Keratinocyte (primary cell): Measurements from ENCODE around the gene ARFGEF3. TPM values are rescaled to one million over a fixed set of nuclear protein-coding genes. Genes with fewer than 3 reads are reported as not detected.

Experiments used
- DNase-seq: peaks from one replicate; pipeline ENCODE4 v3.0.0-alpha.2; 2011; ENCODE audit warnings: low read depth, missing footprints, low spot score
- FAIRE-seq: peaks from 2 replicates; lab custom pipeline; 2011; peaks lifted over from hg19 to GRCh38; lab: Jason Lieb, UNC
- H2AFZ ChIP-seq: 2 replicates; pipeline ENCODE4 v1.6.0; 2012; ENCODE audit warnings: low read length, control low read depth, inconsistent platforms; ENCODE audit not compliant: control insufficient read depth
- H3K27ac ChIP-seq: 2 replicates; pipeline ENCODE4 v1.5.1; 2011; ENCODE audit warnings: low read length; ENCODE audit not compliant: control insufficient read depth, insufficient read depth
- H3K27me3 ChIP-seq: 3 replicates; pipeline ENCODE4 v1.6.0; 2011; ENCODE audit warnings: low read length; ENCODE audit not compliant: control insufficient read depth, insufficient read depth; ENCODE audit errors: extremely low read depth
- H3K36me3 ChIP-seq, 2 experiments: 2 replicates in 1 of 2; 3 replicates in 1 of 2; pipeline ENCODE4 v1.5.1; 2011; ENCODE audit warnings: low read length in 2 of 2, mild to moderate bottlenecking in 1 of 2; ENCODE audit not compliant: control insufficient read depth in 2 of 2, insufficient read depth in 2 of 2; ENCODE audit errors: extremely low read depth in 1 of 2
- H3K4me1 ChIP-seq: 3 replicates; pipeline ENCODE4 v1.5.1; 2011; ENCODE audit warnings: low read length; ENCODE audit not compliant: control insufficient read depth, insufficient read depth; ENCODE audit errors: extremely low read depth
- H3K4me2 ChIP-seq: 3 replicates; pipeline ENCODE4 v1.6.0; 2011; ENCODE audit warnings: low read depth, low read length; ENCODE audit not compliant: control insufficient read depth, insufficient read depth; ENCODE audit errors: extremely low read depth
- H3K4me3 ChIP-seq, 3 experiments: fragments of 200-600 bp in 1 of 3; sonication (generic) in 1 of 3; 2 replicates in 2 of 3; 3 replicates in 1 of 3; pipeline ENCODE4 v1.5.1; 2011 to 2016; ENCODE audit warnings: low read length in 3 of 3, mild to moderate bottlenecking in 3 of 3, control low read depth in 2 of 3, inconsistent platforms in 1 of 3, low read depth in 1 of 3, mixed read lengths in 1 of 3, mixed run types in 1 of 3, moderate library complexity in 1 of 3; ENCODE audit not compliant: control insufficient read depth in 2 of 3, insufficient read depth in 2 of 3; ENCODE audit errors: extremely low read depth in 1 of 3
- H3K79me2 ChIP-seq: 2 replicates; pipeline ENCODE4 v1.6.0; 2012; ENCODE audit warnings: low read length; ENCODE audit not compliant: control insufficient read depth, insufficient read depth
- H3K9ac ChIP-seq: 3 replicates; pipeline ENCODE4 v1.6.0; 2011; ENCODE audit warnings: low read length; ENCODE audit not compliant: control insufficient read depth, insufficient read depth; ENCODE audit errors: extremely low read depth
- H3K9me1 ChIP-seq: 3 replicates; pipeline ENCODE4 v1.6.0; 2011; ENCODE audit warnings: low read length; ENCODE audit not compliant: control insufficient read depth, insufficient read depth; ENCODE audit errors: extremely low read depth
- H3K9me3 ChIP-seq: 2 replicates; pipeline ENCODE4 v1.5.1; 2012; ENCODE audit warnings: low read depth, low read length; ENCODE audit not compliant: control insufficient read depth
- H4K20me1 ChIP-seq: 3 replicates; pipeline ENCODE4 v1.6.0; 2011; ENCODE audit warnings: low read length; ENCODE audit not compliant: control insufficient read depth, insufficient read depth; ENCODE audit errors: extremely low read depth
- EZH2 ChIP-seq: IDR thresholded peaks from one replicate; pipeline ENCODE4 v1.6.1; 2012; ENCODE audit warnings: inconsistent platforms, mild to moderate bottlenecking, low read length, moderate library complexity
- dilution Hi-C: fragments of 300-500 bp; cut with MboI; formaldehyde crosslinking; loops from one replicate; pipeline ENCODE4 v1.7.0; 2020; ENCODE audit warnings: low sequenced_read_pairs; ENCODE audit not compliant: extremely low pct_ligation_motif_present
- polyA plus RNA-seq, 5 experiments: library from polyadenylated mRNA; depleted of rRNA in 3 of 5; stranded (reverse) in 3 of 5; stranded (forward) in 1 of 5; unstranded in 1 of 5; fragments of >200 nt; gene quantifications; 1 replicate in 1 of 5; 2 replicates in 3 of 5; 3 replicates in 1 of 5; pipeline versions ENCODE4 v1.2.1 to v1.2.3, GENCODE V29; 2011 to 2012; ENCODE audit warnings: missing spikeins in 2 of 5, low read depth in 1 of 5, low replicate concordance in 1 of 5
- TF ChIP-seq, protein P1 (sequence below), 3 experiments: IDR thresholded peaks in 1 of 3; conservative IDR thresholded peaks in 1 of 3; optimal IDR thresholded peaks in 1 of 3; 2 replicates in 2 of 3; 3 replicates in 1 of 3; pipeline versions ENCODE3 to v1.5.1; 2011; ENCODE audit warnings: low read length in 3 of 3, mild to moderate bottlenecking in 3 of 3, moderate library complexity in 2 of 3, control low read depth in 1 of 3, inconsistent platforms in 1 of 3; ENCODE audit not compliant: insufficient read depth in 2 of 3; ENCODE audit errors: extremely low read depth in 1 of 3

ARFGEF3 gene
- polyA plus RNA-seq, 1 donor (not counting 4 experiments of a cell fraction or from before 2014, with no cell fraction given) = 0.09 TPM

- Histone ChIP-seq H3K4me2 (no peak overlapping the region), H3K4me1 (no peaks in the 10 kb centered on the region), H2AFZ (no peak overlapping the region), H3K9me3 (no peaks in the 10 kb centered on the region), H3K36me3 (no peaks in the 10 kb centered on the region), H3K27me3 (no peaks in the 10 kb centered on the region), H3K9ac (no peak overlapping the region), H3K4me3 (no peak overlapping the region), H3K79me2 (no peaks in the 10 kb centered on the region), H3K27ac (no peak overlapping the region), H3K9me1 (no peaks in the 10 kb centered on the region), H4K20me1 (no peaks in the 10 kb centered on the region)
- DNase-seq (no peak), FAIRE-seq (no peak)
- TF ChIP-seq, protein P1, sequence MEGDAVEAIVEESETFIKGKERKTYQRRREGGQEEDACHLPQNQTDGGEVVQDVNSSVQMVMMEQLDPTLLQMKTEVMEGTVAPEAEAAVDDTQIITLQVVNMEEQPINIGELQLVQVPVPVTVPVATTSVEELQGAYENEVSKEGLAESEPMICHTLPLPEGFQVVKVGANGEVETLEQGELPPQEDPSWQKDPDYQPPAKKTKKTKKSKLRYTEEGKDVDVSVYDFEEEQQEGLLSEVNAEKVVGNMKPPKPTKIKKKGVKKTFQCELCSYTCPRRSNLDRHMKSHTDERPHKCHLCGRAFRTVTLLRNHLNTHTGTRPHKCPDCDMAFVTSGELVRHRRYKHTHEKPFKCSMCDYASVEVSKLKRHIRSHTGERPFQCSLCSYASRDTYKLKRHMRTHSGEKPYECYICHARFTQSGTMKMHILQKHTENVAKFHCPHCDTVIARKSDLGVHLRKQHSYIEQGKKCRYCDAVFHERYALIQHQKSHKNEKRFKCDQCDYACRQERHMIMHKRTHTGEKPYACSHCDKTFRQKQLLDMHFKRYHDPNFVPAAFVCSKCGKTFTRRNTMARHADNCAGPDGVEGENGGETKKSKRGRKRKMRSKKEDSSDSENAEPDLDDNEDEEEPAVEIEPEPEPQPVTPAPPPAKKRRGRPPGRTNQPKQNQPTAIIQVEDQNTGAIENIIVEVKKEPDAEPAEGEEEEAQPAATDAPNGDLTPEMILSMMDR (optimal IDR thresholded peaks at IDR 0.05 in 1 of 3, IDR thresholded peaks at IDR 0.05 in 1 of 3, conservative IDR thresholded peaks at IDR 0.05 in 1 of 3; ENCODE audit: extremely low read depth in 1 of 3, insufficient read depth in 2 of 3, low read length in 3 of 3) = no peak
- TF ChIP-seq EZH2 = no peak
- dilution Hi-C loops = no loop called here
Observed at GRCh38 chr6:138371720-138372119, 210.0 kb downstream of the ARFGEF3 start.

- FAIRE-seq = peak; percentile 44
- dilution Hi-C loops = no loop called here
- no peak overlapping the region for H3K4me2 ChIP-seq
- no peaks in the 10 kb centered on the region for H4K20me1 ChIP-seq
- no peaks in the 10 kb centered on the region for H3K9me3 ChIP-seq
- TF ChIP-seq, protein P1 (optimal IDR thresholded peaks at IDR 0.05 in 1 of 3, IDR thresholded peaks at IDR 0.05 in 1 of 3, conservative IDR thresholded peaks at IDR 0.05 in 1 of 3; ENCODE audit: extremely low read depth in 1 of 3, insufficient read depth in 2 of 3, low read length in 3 of 3) = peak in 1 of 3 experiments; percentile 18
- no peak for TF ChIP-seq EZH2
- no peaks in the 10 kb centered on the region for H3K79me2 ChIP-seq
- H3K4me3 ChIP-seq = no peak overlapping the region
- no peaks in the 10 kb centered on the region for H3K36me3 ChIP-seq
- no peak overlapping the region for H3K9ac ChIP-seq
- no peaks in the 10 kb centered on the region for H3K27me3 ChIP-seq
- no peaks in the 10 kb centered on the region for H3K4me1 ChIP-seq
- H2AFZ ChIP-seq = no peak overlapping the region
- no peak overlapping the region for H3K27ac ChIP-seq
- H3K9me1 ChIP-seq = no peaks in the 10 kb centered on the region
- DNase-seq = no peak
Observed at GRCh38 chr6:138372711-138373463, 211.1 kb downstream of the ARFGEF3 start.
